GM19468 (cell line): ENCODE measurements around the gene MKS1.

Source experiments
- ATAC-seq: cut with Tn5 transposase; IDR thresholded peaks from one replicate; pipeline ENCODE4 v1.9.1; 2021; ENCODE audit warnings: mild to moderate bottlenecking, moderate library complexity, moderate number of reproducible peaks; ENCODE audit not compliant: unreplicated experiment; ENCODE audit errors: extremely low read depth

The MKS1 gene

GRCh38 chr17:58205936-58206335 is 13.1 kb downstream of the MKS1 start:
- ATAC-seq, result no peak

GRCh38 chr17:58204796-58205195 is 14.3 kb downstream of the MKS1 start:
- ATAC-seq, result no peak

- ATAC-seq, result no peak
Measured at GRCh38 chr17:58202859-58203258, 16.2 kb downstream of the MKS1 start.

- no peak for ATAC-seq
Measured at GRCh38 chr17:58200024-58200633, 18.9 kb downstream of the MKS1 start.

GRCh38 chr17:58196610-58197009 is 22.4 kb downstream of the MKS1 start:
- no peak for ATAC-seq

GRCh38 chr17:58195518-58196123 is 23.4 kb downstream of the MKS1 start:
- no peak for ATAC-seq

- ATAC-seq, result no peak
Measured at GRCh38 chr17:58193641-58194255, 25.3 kb downstream of the MKS1 start.

GRCh38 chr17:58192612-58193011 is 26.4 kb downstream of the MKS1 start, which contains the start of gene EPX:
Gene EPX, plus strand, starts transcription at chr17:58192726. Its CDS starts 121 bp downstream, at chr17:58192847.
- no peak for ATAC-seq

GRCh38 chr17:58191241-58191896 is 27.7 kb downstream of the MKS1 start:
- ATAC-seq, result no peak

GRCh38 chr17:58189436-58190146 is 29.5 kb downstream of the MKS1 start:
- ATAC-seq, result no peak

GRCh38 chr17:58187675-58188074 is 31.4 kb downstream of the MKS1 start:
- ATAC-seq, result no peak

GRCh38 chr17:58187063-58187462 is 32.0 kb downstream of the MKS1 start:
- no peak for ATAC-seq

GRCh38 chr17:58186591-58186990 is 32.5 kb downstream of the MKS1 start:
- no peak for ATAC-seq

GRCh38 chr17:58184986-58185761 is 33.9 kb downstream of the MKS1 start:
- no peak for ATAC-seq

GRCh38 chr17:58184308-58184985 is 34.6 kb downstream of the MKS1 start:
- ATAC-seq, result no peak

GRCh38 chr17:58183514-58183913 is 35.5 kb downstream of the MKS1 start:
- ATAC-seq, result no peak

- no peak for ATAC-seq
Measured at GRCh38 chr17:58181796-58182195, 37.3 kb downstream of the MKS1 start.

GRCh38 chr17:58176200-58176599 is 42.9 kb downstream of the MKS1 start:
- no peak for ATAC-seq

- no peak for ATAC-seq
Measured at GRCh38 chr17:58174871-58175270, 44.2 kb downstream of the MKS1 start.
